HCT116 (cell line): Measurements from ENCODE around the gene RAD51AP2. TPM values are rescaled to one million over a fixed set of nuclear protein-coding genes. Genes with fewer than 3 reads are reported as not detected.

Source experiments
- ATAC-seq: fragments of 200-7000 bp; cut with Tn5 transposase; 2 replicates; pipeline ENCODE4 v1.9.1; 2020; ENCODE audit warnings: mild to moderate bottlenecking, moderate library complexity
- BruUV-seq: library from RNA; stranded (reverse); fragments of 400-500 nt; replicated peaks from 2 replicates; lab custom pipeline; 2021; lab: Mats Ljungman, UMichigan
- CTCF ChIA-PET: fragments of 300-600 bp; sonication (Branson Sonifier 250); formaldehyde crosslinking; loops from one replicate; lab custom pipeline; 2021; ENCODE audit warnings: antibody characterized with exemption; lab: Charles Lee
- POLR2A ChIA-PET: fragments of 300-600, 350-600 bp; sonication (Branson Sonifier 250); formaldehyde crosslinking; loops from one replicate; lab custom pipeline; 2021; ENCODE audit warnings: antibody characterized with exemption; lab: Charles Lee
- RAD21 ChIA-PET, 2 experiments: fragments of 300-600 bp; sonication (Branson Sonifier 250); formaldehyde crosslinking; loops; one replicate each; lab custom pipeline; 2023; ENCODE audit warnings: low total read pairs in 2 of 2; ENCODE audit not compliant: uncharacterized antibody in 2 of 2, unreplicated experiment in 2 of 2, low non-redundant PET in 1 of 2; lab: Charles Lee
- DNase-seq: peaks from one replicate; pipeline ENCODE4 v3.0.0-alpha.2; 2010; ENCODE audit warnings: low read depth, low spot score
- H2AFZ ChIP-seq: fragments of 200-600 bp; shearing (Covaris generic), sonication (generic); 2 replicates; pipeline ENCODE4 v1.6.1; 2017; ENCODE audit warnings: low read depth, mixed run types, mixed read lengths, antibody characterized with exemption, low read length; ENCODE audit not compliant: poor library complexity, severe bottlenecking
- H3K27ac ChIP-seq: 2 replicates; pipeline ENCODE4 v1.5.1; 2012; ENCODE audit warnings: low read depth, low read length
- H3K27me3 ChIP-seq: fragments of 200-600 bp; sonication (generic); 2 replicates; pipeline ENCODE4 v1.6.1; 2016; ENCODE audit warnings: mixed run types, low read length, mixed read lengths; ENCODE audit not compliant: insufficient read depth
- H3K36me3 ChIP-seq, 2 experiments: fragments of 200-500 bp in 1 of 2; fragments of 200-600 bp in 1 of 2; sonication (Bioruptor generic) in 1 of 2; sonication (generic) in 1 of 2; 2 replicates each; pipeline versions ENCODE4 v1.5.1 to v1.6.1; 2014 to 2016; ENCODE audit warnings: low read length in 2 of 2, inconsistent platforms in 1 of 2, mixed read lengths in 1 of 2, mixed run types in 1 of 2; ENCODE audit not compliant: insufficient read depth in 2 of 2, control insufficient read depth in 1 of 2
- H3K4me1 ChIP-seq, 2 experiments: fragments of 200-600 bp in 1 of 2; sonication (generic) in 1 of 2; 2 replicates each; pipeline versions ENCODE4 v1.5.1 to v1.6.1; 2012 to 2017; ENCODE audit warnings: low read length in 2 of 2, inconsistent platforms in 1 of 2, mild to moderate bottlenecking in 1 of 2, mixed read lengths in 1 of 2, mixed run types in 1 of 2, moderate library complexity in 1 of 2; ENCODE audit not compliant: insufficient read depth in 2 of 2, control insufficient read depth in 1 of 2
- H3K4me2 ChIP-seq: fragments of 200-600 bp; sonication (generic); 2 replicates; pipeline ENCODE4 v1.6.1; 2017; ENCODE audit warnings: mixed run types, low read length, mixed read lengths
- H3K4me3 ChIP-seq, 2 experiments: fragments of 200-600 bp in 1 of 2; sonication (generic) in 1 of 2; replicated peaks in 1 of 2; 2 replicates each; pipeline ENCODE4 v1.5.1; 2011 to 2016; ENCODE audit warnings: low read length in 2 of 2, control low read depth in 1 of 2, low read depth in 1 of 2, mild to moderate bottlenecking in 1 of 2, mixed read lengths in 1 of 2, mixed run types in 1 of 2
- H3K79me2 ChIP-seq: fragments of 200-600 bp; sonication (generic); 2 replicates; pipeline ENCODE4 v1.6.1; 2017; ENCODE audit warnings: mild to moderate bottlenecking, mixed run types, low read length, moderate library complexity, mixed read lengths; ENCODE audit not compliant: insufficient read depth
- H3K9ac ChIP-seq: fragments of 200-600 bp; sonication (generic); 2 replicates; pipeline ENCODE4 v1.6.1; 2016; ENCODE audit warnings: low read length, mixed read lengths
- H3K9me2 ChIP-seq: fragments of 200-600 bp; sonication (generic), shearing (Covaris generic); 2 replicates; pipeline ENCODE4 v1.6.1; 2017; ENCODE audit warnings: mixed run types, mild to moderate bottlenecking, moderate library complexity; ENCODE audit not compliant: insufficient read depth
- H3K9me3 ChIP-seq, 2 experiments: fragments of 200-500 bp in 1 of 2; fragments of 200-600 bp in 1 of 2; sonication (Bioruptor generic) in 1 of 2; sonication (generic) in 1 of 2; 2 replicates each; pipeline ENCODE4 v1.6.1; 2014 to 2017; ENCODE audit warnings: low read length in 2 of 2, mixed read lengths in 2 of 2, inconsistent platforms in 1 of 2, low read depth in 1 of 2, mild to moderate bottlenecking in 1 of 2, mixed run types in 1 of 2, moderate library complexity in 1 of 2; ENCODE audit not compliant: control insufficient read depth in 1 of 2, insufficient read depth in 1 of 2
- H4K20me1 ChIP-seq: fragments of 200-600 bp; sonication (generic), shearing (Covaris generic); 2 replicates; pipeline ENCODE4 v1.6.1; 2017; ENCODE audit warnings: mixed run types, mild to moderate bottlenecking, moderate library complexity; ENCODE audit not compliant: insufficient read depth
- ATF3 ChIP-seq: IDR thresholded peaks from 2 replicates; pipeline ENCODE4 v1.6.1; 2012
- CBX3 ChIP-seq: IDR thresholded peaks from 2 replicates; pipeline ENCODE4 v1.6.1; 2012; ENCODE audit warnings: low read depth
- CEBPB ChIP-seq: IDR thresholded peaks from 2 replicates; pipeline ENCODE4 v1.6.1; 2012; ENCODE audit warnings: low read depth
- EGR1 ChIP-seq: IDR thresholded peaks from 2 replicates; pipeline ENCODE4 v1.6.1; 2012; ENCODE audit warnings: low read depth
- ELF1 ChIP-seq: IDR thresholded peaks from 2 replicates; pipeline ENCODE4 v1.6.1; 2012; ENCODE audit warnings: low read depth, borderline replicate concordance
- EZH2 ChIP-seq: fragments of 200-600 bp; sonication (generic); IDR thresholded peaks from 2 replicates; pipeline ENCODE4 v1.6.1; 2017; ENCODE audit warnings: antibody characterized with exemption, mixed run types
- FOSL1 ChIP-seq: IDR thresholded peaks from 2 replicates; pipeline ENCODE4 v1.6.1; 2012; ENCODE audit warnings: low read depth
- JUND ChIP-seq: IDR thresholded peaks from 2 replicates; pipeline ENCODE4 v1.6.1; 2012
- MAX ChIP-seq: IDR thresholded peaks from 2 replicates; pipeline ENCODE4 v1.6.1; 2012
- POLR2A ChIP-seq: IDR thresholded peaks from 2 replicates; pipeline ENCODE4 v1.7.0; 2011; ENCODE audit warnings: borderline replicate concordance; ENCODE audit not compliant: insufficient read depth, insufficient read length; ENCODE audit errors: extremely low read depth
- RAD21 ChIP-seq: IDR thresholded peaks from 2 replicates; pipeline ENCODE4 v1.6.1; 2012; ENCODE audit warnings: low read depth, mild to moderate bottlenecking
- SIN3A ChIP-seq: IDR thresholded peaks from 2 replicates; pipeline ENCODE4 v1.6.1; 2012; ENCODE audit warnings: low read depth
- SP1 ChIP-seq: IDR thresholded peaks from 2 replicates; pipeline ENCODE4 v1.6.1; 2012; ENCODE audit warnings: low read depth
- TCF7L2 ChIP-seq: IDR thresholded peaks from 2 replicates; pipeline ENCODE4 v1.7.0; 2011; ENCODE audit warnings: borderline replicate concordance, inconsistent platforms; ENCODE audit not compliant: insufficient read depth, insufficient read length; ENCODE audit errors: extremely low read depth
- ZBTB33 ChIP-seq: IDR thresholded peaks from 2 replicates; pipeline ENCODE4 v1.6.1; 2011; ENCODE audit warnings: mild to moderate bottlenecking, low read length, moderate library complexity; ENCODE audit not compliant: insufficient replicate concordance; ENCODE audit errors: extremely low read depth
- intact Hi-C: fragments of 100-400 bp; cut with micrococcal nuclease; formaldehyde crosslinking; loops from 2 replicates; pipeline ENCODE4 v1.10.0; 2022
- total RNA-seq: library from RNA; stranded (reverse); gene quantifications from one replicate; pipeline ENCODE4 v1.2.1, GENCODE V29; 2021; ENCODE audit not compliant: unreplicated experiment

Gene RAD51AP2
- total RNA-seq, 1 experiment from 2014 or later, result 0.10 TPM

GRCh38 chr2:17515652-17516051, 2.6 kb downstream of the RAD51AP2 start:
- DNase-seq (no peak), ATAC-seq (no peak)
- H3K9me3 ChIP-seq, result no peaks in the 10 kb centered on the region
- no peak overlapping the region for H3K4me3 ChIP-seq
- RAD21 ChIA-PET, result no interaction called here
- no peaks in the 10 kb centered on the region for H3K79me2 ChIP-seq
- intact Hi-C loops, result no loop called here
- H3K4me1 ChIP-seq, result peaks cover 0 to 11% of the 10 kb centered on the region in 2 experiments; a peak in 3 of 4 replicates
- H2AFZ ChIP-seq, result peak overlapping the region; percentile 51
- BruUV-seq, result no TSS peak
- H4K20me1 ChIP-seq, result no peaks in the 10 kb centered on the region
- H3K36me3 ChIP-seq, result no peaks in the 10 kb centered on the region
- H3K4me2 ChIP-seq, result no peak overlapping the region
- CTCF ChIA-PET, result no interaction called here
- no peak for TF ChIP-seq SIN3A
- TF ChIP-seq JUND, result no peak
- TF ChIP-seq CEBPB, result no peak
- TF ChIP-seq MAX, result no peak
- no peak for TF ChIP-seq EZH2
- TF ChIP-seq EGR1, result no peak
- no peak overlapping the region for H3K27ac ChIP-seq
- H3K9me2 ChIP-seq, result no peaks in the 10 kb centered on the region
- no peak overlapping the region for H3K9ac ChIP-seq
- POLR2A ChIA-PET, result no interaction called here
- H3K27me3 ChIP-seq, result no peaks in the 10 kb centered on the region

- ChIA-PET RAD21 (interaction anchor here in 1 of 2 experiments (0.5 kb wide), 1 partner anchor 23 kb away, joined by 3 read pairs; no protein-coding TSS in a partner anchor), CTCF (interaction anchor here (1.1 kb wide), 1 partner anchor 164 kb away, joined by 4 read pairs; no protein-coding TSS in a partner anchor), POLR2A (interaction anchor here (1.1 kb wide), 1 partner anchor 9 kb away, joined by 3 read pairs; no protein-coding TSS in a partner anchor)
- H3K9me3 ChIP-seq, result no peaks in the 10 kb centered on the region
- no peaks in the 10 kb centered on the region for H3K9me2 ChIP-seq
- BruUV-seq, result no TSS peak
- H3K27me3 ChIP-seq, result no peaks in the 10 kb centered on the region
- ATAC-seq (peak; percentile 91), DNase-seq (peak; percentile 66)
- H3K9ac ChIP-seq, result peak overlapping the region; percentile 30
- peak overlapping the region; percentile 72 for H3K4me2 ChIP-seq
- H3K36me3 ChIP-seq, result no peaks in the 10 kb centered on the region
- peaks cover 6 to 33% of the 10 kb centered on the region in 2 experiments; a peak in 2 of 4 replicates for H3K4me1 ChIP-seq
- peak overlapping the region; percentile 17; the same call in 1 of the 2 replicates for H3K27ac ChIP-seq
- intact Hi-C loops, result no loop called here
- peak overlapping the region in 1 of 2 experiments; percentile 41; a peak in 2 of 4 replicates for H3K4me3 ChIP-seq
- TF ChIP-seq FOSL1 (peak; percentile 64), CBX3 (peak; percentile 81), SIN3A (no peak), ATF3 (no peak), EGR1 (no peak), CEBPB (no peak; the same call in 1 of the 2 replicates), RAD21 (peak; percentile 25; the same call in 1 of the 2 replicates), JUND (peak; percentile 78), EZH2 (no peak), SP1 (peak; percentile 87), ELF1 (peak; percentile 2; the same call in 1 of the 2 replicates), ZBTB33 (no peak), TCF7L2 (no peak), POLR2A (no peak)
- H2AFZ ChIP-seq, result peak overlapping the region; percentile 91
- H4K20me1 ChIP-seq, result no peaks in the 10 kb centered on the region
- H3K79me2 ChIP-seq, result no peaks in the 10 kb centered on the region
Observed at GRCh38 chr2:17506736-17507616, 11.3 kb downstream of the RAD51AP2 start.
